Upper lobe of left lung (tissue), 6 donors: ENCODE results near the gene CHAF1B. TPM values are rescaled to one million over a fixed set of nuclear protein-coding genes. Genes with fewer than 3 reads are reported as not detected.

ENCODE experiments used
- ATAC-seq, 2 donors: fragments of 200-7000 bp; cut with Tn5 transposase; one replicate each; pipeline ENCODE4 v1.9.1; 2022; ENCODE audit warnings: mild to moderate bottlenecking in 2 of 2, moderate library complexity in 2 of 2; ENCODE audit not compliant: low FRiP score in 2 of 2
- DNase-seq, 2 donors: peaks; one replicate each; pipeline ENCODE4 v3.0.0-alpha.2; 2019 to 2020
- H3K27ac ChIP-seq, 4 donors: fragments of 200-600 bp; sonication (generic); one replicate each; pipeline ENCODE4 v1.5.1; 2016 to 2019
- H3K27me3 ChIP-seq, 4 donors: fragments of 200-600 bp; sonication (generic); one replicate each; pipeline ENCODE4 v1.5.1; 2017 to 2019
- H3K36me3 ChIP-seq, 4 donors: fragments of 200-600 bp; sonication (generic); one replicate each; pipeline ENCODE4 v1.5.1; 2016 to 2019
- H3K4me1 ChIP-seq, 4 donors: fragments of 200-600 bp; sonication (generic); one replicate each; pipeline ENCODE4 v1.5.1; 2018 to 2019
- H3K4me3 ChIP-seq, 4 donors: fragments of 200-600 bp; sonication (generic); one replicate each; pipeline ENCODE4 v1.5.1; 2017 to 2019; ENCODE audit warnings: mild to moderate bottlenecking in 2 of 4, moderate library complexity in 1 of 4
- H3K9me3 ChIP-seq, 4 donors: fragments of 200-600 bp; sonication (generic); one replicate each; pipeline ENCODE4 v1.5.1; 2018 to 2019
- EP300 ChIP-seq, 4 donors: sonication (generic); formaldehyde crosslinking; IDR thresholded peaks; one replicate each; pipeline ENCODE4 v1.5.1; 2017; ENCODE audit warnings: antibody characterized with exemption in 4 of 4, control low read depth in 2 of 4
- POLR2A ChIP-seq, 4 donors: fragments of 450-650 bp; IDR thresholded peaks; one replicate each; pipeline ENCODE4 v1.5.1; 2016 to 2017; ENCODE audit warnings: antibody characterized with exemption in 4 of 4, mild to moderate bottlenecking in 2 of 4
- POLR2AphosphoS5 ChIP-seq, 2 donors: sonication (generic); formaldehyde crosslinking; IDR thresholded peaks; one replicate each; pipeline ENCODE4 v1.5.1; 2017; ENCODE audit warnings: antibody characterized with exemption in 2 of 2
- WGBS, 2 donors: methylation state at CpG; one replicate each; pipeline ENCODE4 v1.1.5; 2017 to 2018; 5-methylcytosine and 5-hydroxymethylcytosine counted together
- total RNA-seq, 6 donors: library from RNA; depleted of rRNA in 4 of 6; stranded (reverse); fragments of >200 nt in 4 of 6; gene quantifications; one replicate each; pipeline versions ENCODE4 v1.1.0 to v1.2.1, GENCODE V29; 2016 to 2021
- TF ChIP-seq, protein P1 (sequence below), 6 experiments: fragments of 450-650 bp in 4 of 6; fragments of 200-600 bp in 2 of 6; sonication (generic) in 2 of 6; IDR thresholded peaks; one replicate each; pipeline ENCODE4 v1.5.1; 2016 to 2019; ENCODE audit warnings: antibody characterized with exemption in 6 of 6
- donor health status: DM: no; HTN: no; CAD: no; lungs with moderate emphysema.
- donor health status: DM: no; HTN: yes; CAD: no; lungs with severe emphysema.

Gene CHAF1B
- total RNA-seq, 6 donors from 2014 or later, result 0.55 to 2.1 (median 1.2) TPM

DNA sequence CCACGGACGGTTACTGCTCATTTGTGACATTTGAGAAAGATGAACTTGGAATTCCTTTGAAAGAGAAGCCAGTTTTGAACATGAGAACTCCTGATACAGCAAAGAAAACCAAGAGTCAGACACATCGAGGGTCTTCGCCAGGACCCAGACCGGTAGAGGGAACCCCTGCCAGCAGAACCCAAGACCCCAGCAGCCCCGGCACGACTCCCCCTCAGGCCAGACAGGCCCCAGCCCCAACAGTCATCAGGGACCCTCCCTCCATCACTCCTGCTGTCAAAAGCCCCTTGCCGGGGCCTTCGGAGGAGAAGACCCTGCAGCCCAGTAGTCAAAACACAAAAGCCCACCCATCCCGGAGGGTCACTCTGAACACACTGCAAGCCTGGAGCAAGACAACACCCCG lies 27.7 kb downstream of the CHAF1B start:
- Histone ChIP-seq H3K27me3 (no peaks in the 10 kb centered on the region), H3K36me3 (peaks cover 0 to 20% (median 6%) of the 10 kb centered on the region in 4 donors), H3K9me3 (no peaks in the 10 kb centered on the region), H3K27ac (no peak overlapping the region), H3K4me1 (peaks cover 0 to 5% (median 0%) of the 10 kb centered on the region in 4 donors), H3K4me3 (no peak overlapping the region)
- DNase-seq (no peak), ATAC-seq (no peak)
- no peak for TF ChIP-seq POLR2AphosphoS5 (IDR thresholded peaks at IDR 0.05)
- TF ChIP-seq, protein P1, sequence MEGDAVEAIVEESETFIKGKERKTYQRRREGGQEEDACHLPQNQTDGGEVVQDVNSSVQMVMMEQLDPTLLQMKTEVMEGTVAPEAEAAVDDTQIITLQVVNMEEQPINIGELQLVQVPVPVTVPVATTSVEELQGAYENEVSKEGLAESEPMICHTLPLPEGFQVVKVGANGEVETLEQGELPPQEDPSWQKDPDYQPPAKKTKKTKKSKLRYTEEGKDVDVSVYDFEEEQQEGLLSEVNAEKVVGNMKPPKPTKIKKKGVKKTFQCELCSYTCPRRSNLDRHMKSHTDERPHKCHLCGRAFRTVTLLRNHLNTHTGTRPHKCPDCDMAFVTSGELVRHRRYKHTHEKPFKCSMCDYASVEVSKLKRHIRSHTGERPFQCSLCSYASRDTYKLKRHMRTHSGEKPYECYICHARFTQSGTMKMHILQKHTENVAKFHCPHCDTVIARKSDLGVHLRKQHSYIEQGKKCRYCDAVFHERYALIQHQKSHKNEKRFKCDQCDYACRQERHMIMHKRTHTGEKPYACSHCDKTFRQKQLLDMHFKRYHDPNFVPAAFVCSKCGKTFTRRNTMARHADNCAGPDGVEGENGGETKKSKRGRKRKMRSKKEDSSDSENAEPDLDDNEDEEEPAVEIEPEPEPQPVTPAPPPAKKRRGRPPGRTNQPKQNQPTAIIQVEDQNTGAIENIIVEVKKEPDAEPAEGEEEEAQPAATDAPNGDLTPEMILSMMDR (IDR thresholded peaks at IDR 0.05), result no peak
- TF ChIP-seq POLR2A (IDR thresholded peaks at IDR 0.05), result no peak
- TF ChIP-seq EP300 (IDR thresholded peaks at IDR 0.05), result no peak
- 93 to 100% methylated on average over 9 to 11 of the region's 11 CpGs for WGBS, 2 donors

DNA sequence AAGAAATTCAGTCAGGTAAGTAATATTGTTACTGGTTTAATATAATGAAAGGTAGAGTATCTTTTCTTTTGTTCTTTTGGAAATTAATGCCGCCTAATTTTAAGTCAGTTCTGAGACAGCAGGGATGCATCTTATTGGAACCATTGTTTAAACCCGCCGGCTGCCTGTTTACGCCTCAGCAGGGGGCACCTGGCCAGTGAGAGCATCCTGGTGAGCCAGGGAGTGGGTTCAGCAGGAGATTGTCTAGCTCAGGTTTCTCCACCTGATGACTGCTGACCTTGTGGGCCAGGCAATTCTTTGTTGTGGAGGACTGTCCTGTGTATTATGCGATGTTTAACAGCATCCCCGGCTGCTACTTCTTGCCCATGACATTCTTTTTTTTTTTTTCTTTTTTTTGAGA lies 30.2 kb downstream of the CHAF1B start:
- Histone ChIP-seq H3K9me3 (no peaks in the 10 kb centered on the region), H3K36me3 (peaks cover 0 to 20% (median 6%) of the 10 kb centered on the region in 4 donors), H3K4me1 (peaks cover 0 to 7% (median 0%) of the 10 kb centered on the region in 4 donors), H3K4me3 (no peak overlapping the region), H3K27me3 (no peaks in the 10 kb centered on the region), H3K27ac (no peak overlapping the region)
- DNase-seq, result no peak
- TF ChIP-seq POLR2A (IDR thresholded peaks at IDR 0.05) (no peak), POLR2AphosphoS5 (IDR thresholded peaks at IDR 0.05) (no peak), EP300 (IDR thresholded peaks at IDR 0.05) (no peak)
- TF ChIP-seq, protein P1 (IDR thresholded peaks at IDR 0.05), result no peak
- ATAC-seq, result no peak
- 93 to 95% methylated on average over 6 of the region's 6 CpGs for WGBS, 2 donors

DNA sequence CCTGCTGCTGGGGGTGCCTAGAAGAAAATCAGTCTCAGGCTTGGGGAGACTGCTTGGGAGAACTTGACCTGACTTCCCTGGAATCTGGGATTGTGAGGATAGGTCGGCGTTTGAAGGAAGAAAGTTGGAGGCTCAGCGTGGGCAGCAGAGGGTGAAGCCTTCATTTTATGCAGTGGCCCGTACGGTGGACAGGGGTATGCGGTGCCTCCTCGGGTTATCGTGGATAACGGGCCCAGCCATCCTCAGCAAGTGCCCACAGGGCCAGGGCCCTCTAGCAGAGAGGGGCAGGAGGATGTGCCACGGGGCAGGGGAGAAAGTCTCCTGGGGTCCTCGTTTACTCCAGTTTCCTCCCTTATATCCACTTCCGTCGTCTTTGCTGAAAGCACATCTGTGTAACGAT lies 34.0 kb downstream of the CHAF1B start:
- Histone ChIP-seq H3K4me1 (peaks cover 0 to 7% (median 0%) of the 10 kb centered on the region in 4 donors), H3K27ac (no peak overlapping the region), H3K36me3 (peaks cover 0 to 5% (median 0%) of the 10 kb centered on the region in 4 donors), H3K4me3 (no peak overlapping the region), H3K9me3 (no peaks in the 10 kb centered on the region), H3K27me3 (no peaks in the 10 kb centered on the region)
- ATAC-seq (no peak), DNase-seq (no peak)
- 82 to 90% methylated on average over 14 of the region's 14 CpGs for WGBS, 2 donors
- no peak for TF ChIP-seq POLR2AphosphoS5 (IDR thresholded peaks at IDR 0.05)
- TF ChIP-seq EP300 (IDR thresholded peaks at IDR 0.05), result no peak
- TF ChIP-seq, protein P1 (IDR thresholded peaks at IDR 0.05), result no peak
- no peak for TF ChIP-seq POLR2A (IDR thresholded peaks at IDR 0.05)

DNA sequence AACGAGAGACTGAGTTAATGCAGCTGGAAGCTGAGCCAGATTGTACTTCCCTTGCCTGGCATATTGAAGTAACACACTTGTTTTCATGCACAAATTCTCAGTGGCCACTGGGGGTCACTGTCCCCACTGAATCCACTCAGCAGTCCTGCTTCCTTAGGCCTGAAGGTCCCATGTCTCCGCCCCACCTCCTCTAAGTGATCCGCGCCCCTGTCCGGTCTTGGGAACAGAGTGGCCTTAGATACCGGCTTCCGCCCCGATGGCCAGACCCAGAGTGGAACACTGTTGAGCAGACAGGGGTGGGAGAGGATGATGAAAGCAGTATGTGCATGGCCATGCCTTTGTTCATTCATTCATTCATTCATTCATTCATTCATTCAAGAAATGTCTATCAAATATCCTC lies 34.8 kb downstream of the CHAF1B start:
- Histone ChIP-seq H3K9me3 (no peaks in the 10 kb centered on the region), H3K27me3 (no peaks in the 10 kb centered on the region), H3K4me3 (no peak overlapping the region), H3K36me3 (peaks cover 0 to 5% (median 0%) of the 10 kb centered on the region in 4 donors), H3K27ac (no peak overlapping the region), H3K4me1 (peaks cover 0 to 7% (median 0%) of the 10 kb centered on the region in 4 donors)
- WGBS, 2 donors, result 8 to 24% methylated on average over 7 to 8 of the region's 8 CpGs
- ATAC-seq (peak; percentile 92 to 93), DNase-seq (peak in 1 of 2 donors; percentile 86)
- TF ChIP-seq POLR2AphosphoS5 (IDR thresholded peaks at IDR 0.05), result peak in 1 of 2 donors; percentile 34
- no peak for TF ChIP-seq POLR2A (IDR thresholded peaks at IDR 0.05)
- TF ChIP-seq, protein P1 (IDR thresholded peaks at IDR 0.05), result peak; percentile 59 to 87 (median 81)
